M059J (cell line): ENCODE results near the gene CHCHD3. TPM values are rescaled to one million over a fixed set of nuclear protein-coding genes. Genes with fewer than 3 reads are reported as not detected.
A peak's percentile ranks its signal among the peaks of the same experiment; 100 is the strongest.
"Not testable (repeated sequence)": the region's sequence is repeated elsewhere in the genome, so short reads cannot be mapped to it uniquely, and the experiment has no call there.

Experiments
- DNase-seq: peaks from one replicate; pipeline ENCODE4 v3.0.0-alpha.2; 2012; ENCODE audit warnings: low read depth
- total RNA-seq: library from RNA; depleted of rRNA; stranded (reverse); fragments of >200 nt; shearing (Covaris generic); gene quantifications from 2 replicates; pipeline ENCODE4 v1.2.3, GENCODE V29; 2014

CHCHD3 gene
- total RNA-seq, 1 experiment from 2014 or later = 123 TPM

GRCh38 chr7:133003052-133003910 lies 78.6 kb downstream of the CHCHD3 start:
- DNase-seq = no peak

GRCh38 chr7:133001727-133002126 lies 80.2 kb downstream of the CHCHD3 start:
- DNase-seq = no peak

- no peak for DNase-seq
Measured at GRCh38 chr7:132999845-133000244, 82.0 kb downstream of the CHCHD3 start.

- DNase-seq = no peak
Measured at GRCh38 chr7:132998763-132999162, 83.1 kb downstream of the CHCHD3 start.

- no peak for DNase-seq
Measured at GRCh38 chr7:132997505-132997904, 84.4 kb downstream of the CHCHD3 start.

- DNase-seq = no peak
Measured at GRCh38 chr7:132996581-132997242, 85.2 kb downstream of the CHCHD3 start.

- DNase-seq = no peak
Measured at GRCh38 chr7:132993377-132994013, 88.4 kb downstream of the CHCHD3 start.

GRCh38 chr7:132991615-132992587 lies 90.0 kb downstream of the CHCHD3 start:
- no peak for DNase-seq

- no peak for DNase-seq
Measured at GRCh38 chr7:132988117-132988516, 93.8 kb downstream of the CHCHD3 start.

GRCh38 chr7:132980402-132980801 lies 101.5 kb downstream of the CHCHD3 start:
- no peak for DNase-seq

- no peak for DNase-seq
Measured at GRCh38 chr7:132979524-132979923, 102.4 kb downstream of the CHCHD3 start.

GRCh38 chr7:132977234-132977633 lies 104.7 kb downstream of the CHCHD3 start:
- no peak for DNase-seq

GRCh38 chr7:132972745-132973144 lies 109.1 kb downstream of the CHCHD3 start:
- no peak for DNase-seq

- no peak for DNase-seq
Measured at GRCh38 chr7:132970257-132970656, 111.6 kb downstream of the CHCHD3 start.

- no peak for DNase-seq
Measured at GRCh38 chr7:132969520-132969919, 112.4 kb downstream of the CHCHD3 start.

- DNase-seq = not testable (repeated sequence)
Measured at GRCh38 chr7:132967470-132967848, 114.4 kb downstream of the CHCHD3 start.

GRCh38 chr7:132966754-132967469 lies 115.0 kb downstream of the CHCHD3 start:
- DNase-seq = peak; percentile 6

- DNase-seq = peak; percentile 27
Measured at GRCh38 chr7:132965951-132966350, 115.9 kb downstream of the CHCHD3 start.

GRCh38 chr7:132964876-132965275 lies 117.0 kb downstream of the CHCHD3 start:
- no peak for DNase-seq

GRCh38 chr7:132959891-132960290 lies 122.0 kb downstream of the CHCHD3 start:
- DNase-seq = no peak

GRCh38 chr7:132956556-132956955 lies 125.3 kb downstream of the CHCHD3 start:
- no peak for DNase-seq
